GM18526 (cell line): ENCODE results near the gene USP11.

Source experiments
- POLR2A ChIP-seq: IDR thresholded peaks from 3 replicates; pipeline ENCODE4 v1.6.1; 2011; ENCODE audit not compliant: insufficient read length; ENCODE audit errors: extremely low read depth

Gene USP11

GRCh38 chrX:47232803-47233332, at the start of gene USP11:
Gene USP11 (plus strand): TSS chrX:47233009. CDS start chrX:47233044, 35 bp downstream.
- peak; percentile 82 for TF ChIP-seq POLR2A

- TF ChIP-seq POLR2A, result no peak
These were observed 48.3 kb upstream of the USP11 start for GRCh38 chrX:47184486-47184885.

GRCh38 chrX:47185241-47185640, 47.6 kb upstream of the USP11 start:
- no peak for TF ChIP-seq POLR2A

GRCh38 chrX:47186096-47186740, 46.6 kb upstream of the USP11 start:
- no peak for TF ChIP-seq POLR2A

GRCh38 chrX:47187106-47187677, 45.6 kb upstream of the USP11 start:
- TF ChIP-seq POLR2A, result no peak

- TF ChIP-seq POLR2A, result no peak
These were observed 42.9 kb upstream of the USP11 start for GRCh38 chrX:47189906-47190305.

GRCh38 chrX:47190445-47191269, 42.2 kb upstream of the USP11 start:
- peak; percentile 66 for TF ChIP-seq POLR2A

- TF ChIP-seq POLR2A, result no peak
These were observed 41.5 kb upstream of the USP11 start for GRCh38 chrX:47191331-47191730.

GRCh38 chrX:47191806-47192401, 40.9 kb upstream of the USP11 start:
- TF ChIP-seq POLR2A, result no peak

- peak; percentile 91 for TF ChIP-seq POLR2A
These were observed 39.2 kb upstream of the USP11 start, which contains the start of gene UBA1 for GRCh38 chrX:47193475-47194193. Gene UBA1 (plus strand): TSS chrX:47193829. CDS start chrX:47198803, 4,974 bp downstream.

- TF ChIP-seq POLR2A, result no peak
These were observed 38.5 kb upstream of the USP11 start for GRCh38 chrX:47194194-47194787.

- TF ChIP-seq POLR2A, result no peak
These were observed 36.7 kb upstream of the USP11 start for GRCh38 chrX:47196098-47196497.

- TF ChIP-seq POLR2A, result no peak
These were observed 35.3 kb upstream of the USP11 start for GRCh38 chrX:47197526-47197925.

- no peak for TF ChIP-seq POLR2A
These were observed 34.7 kb upstream of the USP11 start for GRCh38 chrX:47198026-47198686.

GRCh38 chrX:47198687-47199080, 34.1 kb upstream of the USP11 start:
- no peak for TF ChIP-seq POLR2A
